D721Med (cell line): ENCODE data around the gene TFAP2E.

Source experiments
- DNase-seq: peaks from one replicate; pipeline ENCODE4 v3.0.0; 2011; ENCODE audit warnings: low spot score; ENCODE audit not compliant: insufficient read length
- FAIRE-seq: peaks from 2 replicates; lab custom pipeline; 2011; peaks lifted over from hg19 to GRCh38; lab: Jason Lieb, UNC
- CTCF ChIP-seq: IDR thresholded peaks from 2 replicates; pipeline ENCODE4 v1.5.1; 2012; ENCODE audit warnings: mild to moderate bottlenecking, control low read depth; ENCODE audit not compliant: insufficient read depth; ENCODE audit errors: missing control alignments

TFAP2E gene

GRCh38 chr1:35561972-35562680 is 11.0 kb upstream of the TFAP2E start:
- FAIRE-seq = no peak
- DNase-seq = no peak
- TF ChIP-seq CTCF = no peak

- TF ChIP-seq CTCF = no peak
- no peak for FAIRE-seq
These were observed 9.9 kb upstream of the TFAP2E start for GRCh38 chr1:35563166-35563565.

GRCh38 chr1:35564037-35564883 is 8.9 kb upstream of the TFAP2E start:
- no peak for FAIRE-seq
- DNase-seq = peak; percentile 89
- peak; percentile 82 for TF ChIP-seq CTCF

More at GRCh38 chr1:35563166-35563565, 9.9 kb upstream of the TFAP2E start:
- DNase-seq = no peak

- no peak for FAIRE-seq
- no peak for TF ChIP-seq CTCF
- DNase-seq = no peak
These were observed 8.0 kb upstream of the TFAP2E start for GRCh38 chr1:35564884-35565741.

GRCh38 chr1:35565742-35566133 is 7.4 kb upstream of the TFAP2E start:
- FAIRE-seq = no peak
- no peak for DNase-seq
- no peak for TF ChIP-seq CTCF

- DNase-seq (no peak), FAIRE-seq (no peak)
- TF ChIP-seq CTCF = no peak
These were observed 5.1 kb upstream of the TFAP2E start for GRCh38 chr1:35567947-35568558.
